NCI-H526 treated with DMSO at 0.1 percent for 48 hours (cell line): ENCODE results near the gene PRKRIP1.
A peak's percentile ranks its signal among the peaks of the same experiment; 100 is the strongest.
"Not testable (repeated sequence)": the region's sequence is repeated elsewhere in the genome, so short reads cannot be mapped to it uniquely, and the experiment has no call there.

Experiments
- DNase-seq: peaks from one replicate; lab custom pipeline; 2025; lab: John Stamatoyannopoulos, UW

PRKRIP1 gene

GRCh38 chr7:102457352-102457924 lies 61.3 kb downstream of the PRKRIP1 start:
- DNase-seq = no peak

GRCh38 chr7:102459221-102459844 lies 63.2 kb downstream of the PRKRIP1 start:
- DNase-seq = no peak

- DNase-seq = no peak
Measured at GRCh38 chr7:102460467-102460866, 64.3 kb downstream of the PRKRIP1 start.

- no peak for DNase-seq
Measured at GRCh38 chr7:102463841-102464576, 67.8 kb downstream of the PRKRIP1 start.

- peak; percentile 84 for DNase-seq
Measured at GRCh38 chr7:102464577-102465280, 68.6 kb downstream of the PRKRIP1 start, which contains the start of the genes ALKBH4 and LRWD1. ALKBH4 (minus strand) TSS chr7:102464863; CDS start chr7:102464836, 27 bp downstream. LRWD1 (plus strand) TSS chr7:102464984; CDS start chr7:102465081, 97 bp downstream.

- DNase-seq = no peak
Measured at GRCh38 chr7:102466097-102466496, 69.9 kb downstream of the PRKRIP1 start.

GRCh38 chr7:102467581-102468477 lies 71.7 kb downstream of the PRKRIP1 start:
- no peak for DNase-seq

GRCh38 chr7:102468478-102469350 lies 72.6 kb downstream of the PRKRIP1 start:
- no peak for DNase-seq

- DNase-seq = no peak
Measured at GRCh38 chr7:102469351-102469971, 73.3 kb downstream of the PRKRIP1 start.

GRCh38 chr7:102469972-102470825 lies 74.0 kb downstream of the PRKRIP1 start:
- DNase-seq = no peak

- DNase-seq = no peak
Measured at GRCh38 chr7:102471791-102472125, 75.6 kb downstream of the PRKRIP1 start.

GRCh38 chr7:102472126-102473041 lies 76.2 kb downstream of the PRKRIP1 start:
- DNase-seq = no peak

- DNase-seq = no peak
Measured at GRCh38 chr7:102473271-102473991, 77.3 kb downstream of the PRKRIP1 start.

GRCh38 chr7:102474116-102474515 lies 78.0 kb downstream of the PRKRIP1 start:
- not testable (repeated sequence) for DNase-seq

- not testable (repeated sequence) for DNase-seq
Measured at GRCh38 chr7:102474736-102475435, 78.7 kb downstream of the PRKRIP1 start.
